GM19025 (cell line): Measurements from ENCODE around the gene MOSMO.
A peak's percentile ranks its signal among the peaks of the same experiment; 100 is the strongest.
"Not testable (repeated sequence)": the region's sequence is repeated elsewhere in the genome, so short reads cannot be mapped to it uniquely, and the experiment has no call there.

Source experiments
- ATAC-seq: cut with Tn5 transposase; IDR thresholded peaks from one replicate; pipeline ENCODE4 v1.9.1; 2021; ENCODE audit warnings: mild to moderate bottlenecking, low read depth, moderate library complexity; ENCODE audit not compliant: unreplicated experiment

The MOSMO gene

GRCh38 chr16:22034503-22034902 is 26.6 kb downstream of the MOSMO start:
- ATAC-seq: no peak

GRCh38 chr16:22035153-22035552 is 27.2 kb downstream of the MOSMO start:
- ATAC-seq: peak; percentile 78

DNA sequence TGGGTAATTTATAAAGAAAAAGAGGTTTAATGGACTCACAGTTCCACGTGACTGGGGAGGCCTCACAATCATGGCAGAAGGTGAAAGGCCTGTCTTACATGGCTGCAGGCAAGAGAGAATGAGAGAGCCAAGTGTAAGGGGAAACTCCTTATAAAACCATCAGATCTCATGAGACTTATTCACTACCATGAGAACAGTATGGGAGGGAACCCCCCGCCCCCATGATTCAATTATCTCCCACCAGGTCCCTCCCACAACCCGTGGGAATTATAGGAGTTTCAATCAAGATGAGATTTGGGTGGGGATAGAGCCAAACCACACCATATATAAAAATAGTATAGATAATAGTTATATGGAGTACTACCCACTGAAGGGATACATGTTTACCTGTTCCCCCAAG is 36.0 kb downstream of the MOSMO start:
- not testable (repeated sequence) for ATAC-seq

DNA sequence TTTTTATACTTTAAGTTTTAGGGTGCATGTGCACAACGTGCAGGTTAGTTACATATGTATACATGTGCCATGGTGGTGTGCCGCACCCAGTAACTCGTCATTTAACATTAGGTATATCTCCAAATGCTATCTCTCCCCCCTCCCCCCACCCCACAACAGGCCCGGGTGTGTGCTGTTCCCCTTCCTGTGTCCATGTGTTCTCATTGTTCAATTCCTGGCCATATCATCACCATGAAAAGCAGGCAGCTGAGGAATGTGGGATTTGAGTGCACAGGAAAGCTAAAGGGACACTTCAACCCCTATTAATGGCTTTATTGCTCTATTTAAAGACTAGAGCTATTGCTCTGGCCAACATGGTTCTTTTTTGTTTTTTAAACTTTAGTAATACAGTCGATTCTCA is 38.0 kb downstream of the MOSMO start:
- ATAC-seq: not testable (repeated sequence)

GRCh38 chr16:22050963-22051362 is 43.1 kb downstream of the MOSMO start:
- no peak for ATAC-seq

DNA sequence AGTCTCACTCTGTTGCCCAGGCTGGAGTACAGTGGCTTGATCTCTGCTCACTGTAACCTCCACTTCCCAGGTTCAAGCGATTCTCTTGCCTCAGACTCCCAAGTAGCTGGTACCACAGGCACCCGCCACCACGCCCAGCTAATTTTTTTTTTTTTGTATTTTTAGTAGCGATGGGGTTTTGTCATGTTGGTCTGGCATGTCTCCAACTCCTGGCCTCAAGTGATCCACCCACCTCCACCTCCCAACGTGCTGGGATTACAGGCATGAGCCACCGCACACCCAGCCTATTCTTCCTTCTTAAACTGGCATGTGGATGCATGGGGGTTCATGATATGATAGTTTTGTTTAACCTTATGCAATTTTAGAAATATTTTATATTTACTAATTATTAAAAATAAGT is 45.1 kb downstream of the MOSMO start:
- no peak for ATAC-seq

- ATAC-seq: no peak
Measured at GRCh38 chr16:22053921-22054341, 46.0 kb downstream of the MOSMO start.

- ATAC-seq: no peak
Measured at GRCh38 chr16:22054847-22055590, 47.1 kb downstream of the MOSMO start.

DNA sequence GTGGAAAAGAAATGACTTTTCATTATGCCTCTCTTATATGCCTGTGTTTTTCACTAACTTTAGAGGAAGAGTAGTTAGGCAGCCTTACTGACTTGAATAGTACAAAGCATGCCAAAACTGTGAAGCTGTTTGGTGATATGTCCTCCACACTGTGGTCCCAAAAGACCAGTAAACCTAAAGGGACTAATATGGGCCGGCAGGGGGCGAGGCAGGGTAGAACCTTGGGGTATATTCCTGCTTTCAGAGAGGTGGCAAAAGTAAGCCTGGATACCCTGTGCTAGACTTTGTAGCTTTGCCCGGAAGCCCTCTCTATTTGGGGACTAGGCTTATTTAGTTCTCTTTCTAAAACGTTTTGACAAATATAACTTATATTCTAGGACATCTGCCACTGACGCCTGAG is 48.0 kb downstream of the MOSMO start:
- no peak for ATAC-seq

DNA sequence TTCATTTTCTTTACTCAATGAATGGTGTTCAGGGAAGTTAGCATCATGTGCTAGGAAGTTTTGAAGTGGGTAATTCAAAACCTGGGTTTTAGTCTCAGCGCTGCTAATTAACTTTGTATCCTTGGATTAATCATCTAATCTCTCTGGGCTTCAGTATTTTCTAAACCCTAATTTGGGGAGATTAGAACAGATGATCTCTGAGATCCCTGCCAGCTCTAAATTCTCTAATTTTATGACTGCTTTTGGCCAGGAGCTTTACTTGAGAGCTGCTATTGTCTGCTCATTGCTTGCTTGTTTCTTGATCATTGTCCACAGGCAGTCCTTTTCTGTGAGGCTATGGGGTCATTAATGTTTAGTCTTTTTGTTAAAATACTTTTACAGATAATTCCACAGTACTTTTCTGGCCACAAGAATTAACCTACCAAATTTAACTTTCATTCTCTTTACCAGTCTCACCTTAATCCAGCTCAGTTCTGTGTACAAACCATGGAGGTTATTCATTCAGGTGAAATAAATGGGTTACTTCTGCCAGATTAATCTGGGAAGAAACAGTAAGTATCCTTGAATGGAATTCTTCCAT is 56.1 kb downstream of the MOSMO start:
- no peak for ATAC-seq

GRCh38 chr16:22065252-22065651 is 57.3 kb downstream of the MOSMO start:
- ATAC-seq: no peak

- no peak for ATAC-seq
Measured at GRCh38 chr16:22070361-22071330, 62.7 kb downstream of the MOSMO start.

DNA sequence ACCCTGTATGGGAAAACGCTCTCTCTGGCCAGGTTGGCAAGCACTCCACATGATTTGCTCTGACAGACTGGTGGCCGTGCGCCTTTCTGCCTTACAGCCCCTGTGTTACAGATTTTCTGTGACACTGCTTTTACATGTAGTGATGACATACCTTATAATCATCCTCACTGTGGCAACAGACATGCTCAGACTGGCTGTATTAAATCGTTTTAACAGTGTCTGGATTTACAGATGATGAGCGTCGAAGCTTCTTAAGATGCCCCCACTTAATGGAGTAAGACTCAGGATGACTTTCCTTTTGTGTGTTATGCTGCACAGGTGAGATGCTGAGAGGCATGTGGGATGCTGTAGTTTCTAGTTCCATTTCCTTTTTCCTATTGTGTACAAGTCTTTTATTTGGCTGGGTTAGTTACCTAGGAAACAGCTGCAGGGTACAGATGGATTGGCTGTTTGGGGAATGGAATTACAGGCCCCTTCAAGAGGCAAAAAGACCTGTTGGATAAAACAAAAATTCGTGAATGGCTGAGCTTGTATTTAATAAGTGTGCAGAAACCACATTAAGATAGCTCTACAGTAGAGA is 63.5 kb downstream of the MOSMO start:
- ATAC-seq: no peak

DNA sequence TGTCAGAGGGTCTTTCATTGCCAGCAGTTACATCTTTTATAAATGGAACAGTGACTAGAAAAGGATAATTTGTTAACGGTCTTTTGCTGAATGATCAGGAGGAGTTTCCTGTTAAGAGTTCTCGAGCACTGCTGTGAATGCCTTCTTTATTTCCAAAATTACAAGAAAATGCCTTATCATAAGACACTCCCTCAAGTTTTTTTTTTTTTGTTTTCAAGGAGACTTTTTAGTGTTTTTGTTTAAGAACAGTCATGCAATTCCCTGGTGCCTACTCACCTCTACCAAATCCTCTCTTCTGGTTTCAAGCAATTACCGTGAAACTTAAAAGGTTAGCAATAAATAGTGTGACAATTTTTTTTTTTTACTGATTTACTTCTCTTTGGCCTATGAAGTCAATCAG is 65.4 kb downstream of the MOSMO start:
- no peak for ATAC-seq

DNA sequence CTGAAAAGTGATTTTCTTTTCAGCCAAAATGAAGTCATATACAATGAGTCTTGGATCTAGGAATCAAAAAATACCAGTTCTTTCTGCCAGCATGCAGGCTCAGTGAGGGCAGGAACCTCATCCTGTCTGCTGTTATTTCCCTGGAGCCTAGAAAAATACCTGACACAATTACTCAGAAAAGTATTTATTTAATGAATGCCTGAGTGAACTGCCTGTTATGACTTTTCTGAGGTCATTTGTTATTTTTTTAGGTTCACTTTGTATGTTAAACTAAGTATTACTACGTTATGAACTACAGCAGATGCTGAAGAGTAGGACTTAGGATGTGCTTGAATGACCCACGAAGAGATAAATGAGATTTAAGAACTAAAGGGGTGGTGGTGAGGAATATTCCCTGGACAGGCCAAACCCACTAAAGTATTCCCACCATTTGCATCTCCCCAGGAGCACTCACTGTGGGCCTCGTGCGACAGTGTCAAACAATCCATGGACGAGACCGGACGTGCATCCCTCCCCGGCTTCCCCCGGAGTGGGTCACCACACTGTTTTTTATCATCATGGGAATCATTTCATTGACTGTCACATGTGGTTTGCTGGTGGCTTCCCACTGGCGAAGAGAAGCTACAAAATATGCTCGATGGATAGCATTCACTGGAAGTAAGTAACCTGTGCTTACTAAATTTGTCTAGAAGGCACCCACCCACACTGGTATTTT is 67.3 kb downstream of the MOSMO start:
- ATAC-seq: no peak

DNA sequence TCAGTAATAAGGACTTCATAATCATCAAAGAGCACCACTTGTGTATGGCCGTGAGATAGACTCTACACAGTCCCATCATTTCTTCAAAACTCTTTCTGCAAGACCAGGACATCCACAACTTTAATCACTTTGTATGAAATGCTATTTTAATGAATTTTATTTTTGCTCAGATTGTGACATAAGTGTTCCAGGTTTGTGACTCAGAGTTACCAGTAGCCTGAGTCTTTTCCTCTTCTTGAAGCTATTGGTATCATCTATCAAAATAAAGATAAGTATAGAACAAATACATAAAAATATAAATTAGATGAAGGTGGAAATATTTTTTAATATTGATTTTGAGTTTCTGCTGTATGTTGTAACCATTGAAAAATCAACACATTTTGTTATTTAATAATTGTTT is 67.9 kb downstream of the MOSMO start:
- ATAC-seq: no peak

GRCh38 chr16:22077700-22078313 is 69.9 kb downstream of the MOSMO start:
- no peak for ATAC-seq

DNA sequence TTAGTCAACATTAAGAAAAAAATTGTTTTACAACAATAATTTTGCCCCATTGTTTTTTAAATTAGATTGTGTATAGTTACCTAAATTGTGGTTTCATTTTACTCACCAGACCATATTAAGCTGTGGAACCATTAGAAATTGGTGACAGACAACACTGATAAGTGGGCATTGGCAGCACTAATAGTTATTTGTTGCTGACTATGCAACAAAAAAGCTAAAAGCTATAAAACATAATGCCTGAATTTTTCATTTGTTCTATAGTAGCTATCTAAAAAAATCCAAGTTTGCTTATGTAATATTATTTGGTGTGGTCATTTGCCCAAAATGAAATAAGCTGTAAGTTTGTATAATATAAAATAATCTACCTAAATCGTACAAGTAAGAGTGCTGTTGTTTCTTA is 70.7 kb downstream of the MOSMO start:
- no peak for ATAC-seq

DNA sequence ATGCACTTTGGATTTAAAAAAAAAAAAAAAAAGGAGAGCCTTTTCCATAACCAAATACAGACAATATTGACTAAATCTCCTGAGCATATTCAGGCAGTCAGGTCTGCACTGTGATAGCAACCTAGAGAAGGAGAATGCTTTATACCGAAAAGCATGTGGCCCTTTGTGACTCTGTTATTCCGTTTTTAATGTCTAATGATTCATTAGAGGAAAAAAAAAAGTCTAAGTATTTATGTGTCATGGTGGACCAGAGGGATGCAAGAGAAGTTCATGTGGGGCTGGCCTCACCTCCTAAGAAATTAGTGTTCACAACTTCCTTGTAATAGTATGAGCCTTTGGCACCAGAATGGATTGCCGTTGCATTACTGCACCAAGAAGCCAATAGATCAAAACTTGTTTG is 73.1 kb downstream of the MOSMO start:
- ATAC-seq: no peak

DNA sequence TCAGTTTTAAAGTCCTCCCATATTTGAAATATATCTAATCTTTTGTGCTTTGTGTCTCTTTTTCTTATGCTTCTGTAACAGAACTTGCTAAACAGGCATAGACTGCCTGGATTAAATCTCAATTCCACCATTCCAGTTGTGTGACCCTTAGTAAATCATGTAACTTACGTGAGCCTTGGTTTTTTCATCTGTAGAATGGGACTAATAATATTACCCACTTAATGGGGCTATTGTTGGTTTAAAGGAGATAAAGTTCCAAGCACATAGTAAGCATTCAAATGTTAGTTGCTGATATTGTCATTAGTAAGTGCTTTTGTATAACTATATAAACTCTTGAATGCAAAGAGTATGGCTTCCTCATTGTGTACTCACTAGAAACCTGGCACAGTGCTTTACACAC is 78.5 kb downstream of the MOSMO start:
- ATAC-seq: no peak
